Measurements from ENCODE around the gene EFNB1. TPM values are rescaled to one million over a fixed set of nuclear protein-coding genes. Genes with fewer than 3 reads are reported as not detected.

EFNB1 gene
- total RNA-seq, 1 donor from 2014 or later, result 79.7 TPM

GRCh38 chrX:68827848-68828624 is 785 bp upstream of the EFNB1 start:
- DNase-seq (ENCODE audit: low read depth), result peak; percentile 46

GRCh38 chrX:68829582-68830418 is 979 bp downstream of the EFNB1 start:
- no peak for DNase-seq (ENCODE audit: low read depth)

DNA sequence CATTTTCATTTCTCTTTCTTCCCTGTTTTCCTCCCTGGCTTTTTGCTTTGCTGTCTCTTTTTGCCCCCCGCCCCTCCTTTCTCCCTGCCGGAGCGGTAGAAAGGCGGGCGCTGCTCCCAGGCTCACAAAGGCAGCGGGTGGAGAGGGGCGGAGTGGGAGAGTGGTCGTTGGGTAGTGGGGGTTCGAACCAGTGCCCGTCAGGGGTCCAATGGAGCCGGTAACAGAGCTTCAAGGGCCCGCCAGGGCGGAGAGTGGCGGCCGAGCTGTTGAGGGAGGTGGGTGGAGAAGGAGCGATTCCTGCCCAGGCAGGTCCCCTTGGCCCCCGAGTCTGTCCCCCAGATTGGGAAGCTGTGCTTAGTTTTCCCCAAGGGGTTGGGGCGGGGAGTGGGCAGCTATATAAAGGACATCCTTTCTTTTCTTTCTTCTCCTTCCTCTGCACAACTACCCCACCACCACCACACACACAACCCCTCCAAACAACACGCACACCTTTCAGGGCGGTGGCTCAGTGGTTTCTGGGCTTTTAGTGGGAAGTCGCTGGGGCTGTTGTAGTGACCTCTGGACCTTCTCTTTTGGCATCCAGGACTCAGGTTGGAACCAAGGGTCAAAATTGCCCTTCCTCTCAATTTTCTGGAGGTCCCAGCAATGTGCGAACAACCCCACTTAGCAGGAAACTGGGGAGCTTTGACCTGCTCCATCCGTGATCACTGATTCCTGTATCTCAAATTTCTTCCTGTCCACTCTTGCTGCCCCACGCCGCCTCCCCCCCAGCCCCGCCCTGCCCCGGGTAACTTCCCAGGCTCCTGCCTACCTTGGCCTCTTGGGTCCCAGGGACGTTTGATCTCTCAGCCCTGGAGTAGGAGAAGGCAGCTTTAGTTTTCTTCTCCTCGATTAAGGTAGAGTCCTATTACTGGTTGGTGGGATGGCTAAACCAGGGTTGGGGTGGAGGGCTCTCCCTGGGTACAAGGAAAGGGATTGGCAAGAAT is 1.9 kb downstream of the EFNB1 start:
- DNase-seq (ENCODE audit: low read depth), result no peak

- DNase-seq (ENCODE audit: low read depth), result no peak
These were observed 2.7 kb downstream of the EFNB1 start for GRCh38 chrX:68831405-68832100.

DNA sequence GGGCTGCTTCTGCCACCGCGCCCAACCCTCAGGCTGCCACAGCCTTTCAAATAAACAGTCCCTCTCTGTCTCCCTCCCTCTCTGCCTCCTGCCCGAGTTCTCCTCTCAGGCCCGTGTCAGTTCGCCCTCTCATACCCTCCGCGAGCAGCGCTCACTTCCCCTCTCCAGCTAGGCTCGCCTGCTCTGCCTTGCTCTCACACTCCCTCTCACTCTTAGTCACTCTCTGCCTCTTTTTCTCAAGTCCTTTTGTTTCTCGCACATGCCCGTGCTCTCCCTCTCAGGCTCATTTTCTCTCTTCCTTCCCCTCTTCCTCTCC is 3.2 kb downstream of the EFNB1 start:
- peak; percentile 65 for DNase-seq (ENCODE audit: low read depth)

GRCh38 chrX:68832516-68833447 is 4.0 kb downstream of the EFNB1 start:
- DNase-seq (ENCODE audit: low read depth), result no peak

GRCh38 chrX:68833448-68833805 is 4.6 kb downstream of the EFNB1 start:
- no peak for DNase-seq (ENCODE audit: low read depth)

DNA sequence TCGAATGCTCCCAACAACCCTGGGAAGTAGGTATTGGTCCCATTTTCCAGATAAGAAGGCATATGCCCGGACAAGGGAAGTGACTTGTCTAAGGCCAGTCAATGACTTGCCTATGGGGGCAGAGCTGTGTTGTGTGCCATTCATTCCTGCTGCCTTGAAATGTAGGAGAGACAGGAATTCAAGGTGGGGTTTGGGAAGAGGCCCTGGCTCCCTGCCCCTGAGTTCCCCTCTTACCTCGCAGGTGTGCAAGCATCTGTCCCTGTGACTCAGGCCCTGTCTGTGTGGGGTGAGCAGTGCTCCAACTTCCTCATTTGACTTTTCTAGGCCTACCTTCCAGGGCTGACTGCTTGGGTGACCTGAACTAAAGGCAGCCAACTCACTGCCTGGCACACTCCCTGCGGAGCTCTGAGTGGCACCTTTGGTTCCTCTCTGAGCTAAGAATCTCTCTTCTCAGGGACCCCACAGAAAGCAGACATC is 5.1 kb downstream of the EFNB1 start:
- no peak for DNase-seq (ENCODE audit: low read depth)

- no peak for DNase-seq (ENCODE audit: low read depth)
These were observed 5.7 kb downstream of the EFNB1 start for GRCh38 chrX:68834371-68835103.

DNA sequence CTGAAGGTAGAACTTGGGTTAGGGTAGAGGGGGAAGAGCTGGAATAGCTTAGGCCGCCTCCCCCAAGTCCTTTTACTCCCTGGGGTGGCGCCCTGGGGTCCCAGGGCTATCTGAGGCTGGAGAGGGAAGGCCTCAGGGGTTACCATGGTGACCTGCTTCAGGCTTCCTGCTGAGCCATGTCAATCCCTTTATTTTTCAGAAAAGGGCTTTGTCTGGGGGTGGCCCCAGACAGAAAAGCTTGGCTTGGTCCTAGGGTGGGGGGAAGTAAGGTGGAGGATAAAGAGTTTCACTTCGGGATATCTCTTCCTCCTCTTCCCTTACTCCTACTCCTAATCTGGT is 6.3 kb downstream of the EFNB1 start:
- no peak for DNase-seq (ENCODE audit: low read depth)

DNA sequence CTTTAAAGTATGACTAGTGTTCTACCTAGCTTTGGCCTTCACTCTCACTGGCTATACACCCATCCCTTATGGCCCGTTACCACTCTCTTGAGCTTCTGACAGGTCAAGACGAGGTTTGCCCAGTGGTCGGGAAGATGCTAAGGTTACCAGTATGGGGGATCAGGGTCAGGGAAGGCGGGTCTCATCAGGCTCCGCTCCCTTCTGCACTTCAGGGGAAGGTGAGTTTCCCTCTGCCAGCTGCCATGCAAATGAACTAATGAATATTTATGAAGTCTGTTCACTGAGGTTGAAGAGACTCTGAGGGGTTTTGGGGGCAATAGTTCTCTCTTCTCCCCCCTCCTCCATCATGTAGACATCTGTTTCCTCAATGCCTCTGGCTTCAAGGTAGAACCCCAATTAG is 6.6 kb downstream of the EFNB1 start:
- no peak for DNase-seq (ENCODE audit: low read depth)

- DNase-seq (ENCODE audit: low read depth), result no peak
These were observed 8.3 kb downstream of the EFNB1 start for GRCh38 chrX:68837119-68837518.

GRCh38 chrX:68838571-68838910 is 9.7 kb downstream of the EFNB1 start:
- no peak for DNase-seq (ENCODE audit: low read depth)

DNA sequence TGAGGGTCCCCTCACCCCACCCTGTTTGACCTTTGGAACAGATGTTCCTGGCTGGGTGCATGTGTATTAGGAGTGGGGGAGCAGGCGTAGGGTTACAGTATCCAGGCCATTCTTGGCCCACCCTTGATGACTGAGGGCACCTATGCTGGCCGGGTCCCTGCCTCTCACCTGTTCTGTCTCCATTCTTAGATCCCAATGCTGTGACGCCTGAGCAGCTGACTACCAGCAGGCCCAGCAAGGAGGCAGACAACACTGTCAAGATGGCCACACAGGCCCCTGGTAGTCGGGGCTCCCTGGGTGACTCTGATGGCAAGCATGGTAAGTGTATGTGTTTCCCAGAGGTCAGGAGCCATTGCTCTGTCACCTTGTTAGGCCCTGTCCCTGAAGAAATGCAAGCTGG is 10.9 kb downstream of the EFNB1 start:
- DNase-seq (ENCODE audit: low read depth), result no peak

DNA sequence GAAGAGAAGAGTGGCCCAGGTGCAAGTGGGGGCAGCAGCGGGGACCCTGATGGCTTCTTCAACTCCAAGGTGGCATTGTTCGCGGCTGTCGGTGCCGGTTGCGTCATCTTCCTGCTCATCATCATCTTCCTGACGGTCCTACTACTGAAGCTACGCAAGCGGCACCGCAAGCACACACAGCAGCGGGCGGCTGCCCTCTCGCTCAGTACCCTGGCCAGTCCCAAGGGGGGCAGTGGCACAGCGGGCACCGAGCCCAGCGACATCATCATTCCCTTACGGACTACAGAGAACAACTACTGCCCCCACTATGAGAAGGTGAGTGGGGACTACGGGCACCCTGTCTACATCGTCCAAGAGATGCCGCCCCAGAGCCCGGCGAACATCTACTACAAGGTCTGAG is 11.4 kb downstream of the EFNB1 start:
- no peak for DNase-seq (ENCODE audit: low read depth)

GRCh38 chrX:68841251-68842049 is 12.6 kb downstream of the EFNB1 start:
- no peak for DNase-seq (ENCODE audit: low read depth)

DNA sequence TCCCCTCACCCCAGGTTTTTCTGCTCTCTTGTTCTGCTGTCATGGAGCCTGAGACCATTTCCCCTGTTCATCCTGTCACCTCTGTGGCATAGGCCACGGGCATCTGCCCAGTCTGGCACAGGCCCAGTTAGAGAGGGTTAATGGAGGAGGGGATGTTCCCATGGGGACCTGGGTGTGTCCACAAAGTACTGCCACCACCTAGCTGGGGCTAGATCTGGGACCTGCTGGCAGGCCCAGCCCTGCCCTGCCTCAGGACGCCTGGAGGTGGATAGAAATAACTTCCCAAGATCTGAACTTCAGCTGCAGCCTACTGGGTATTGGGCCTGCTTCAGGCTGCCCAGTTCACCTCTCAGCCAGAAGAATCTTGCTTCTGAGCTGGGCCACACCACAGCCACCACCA is 13.5 kb downstream of the EFNB1 start:
- DNase-seq (ENCODE audit: low read depth), result no peak

GRCh38 chrX:68842781-68843581 is 14.2 kb downstream of the EFNB1 start:
- peak; percentile 60 for DNase-seq (ENCODE audit: low read depth)

All from renal cortical epithelial cell (primary cell).